Thyroid gland (tissue), 4 donors: ENCODE data around the gene YPEL1.

Source experiments
- CTCF ChIP-seq, 6 experiments: fragments of 200-600 bp in 3 of 6; fragments of 450-650 bp in 3 of 6; sonication (generic) in 3 of 6; IDR thresholded peaks; one replicate each; pipeline ENCODE4 v1.5.1; 2016 to 2019; ENCODE audit warnings: antibody characterized with exemption in 6 of 6, mild to moderate bottlenecking in 2 of 6, inconsistent platforms in 1 of 6, moderate library complexity in 1 of 6
- POLR2A ChIP-seq, 2 donors: fragments of 450-650 bp; IDR thresholded peaks; one replicate each; pipeline ENCODE4 v1.6.1; 2017; ENCODE audit warnings: antibody characterized with exemption in 2 of 2, mild to moderate bottlenecking in 2 of 2, moderate library complexity in 1 of 2

- TF ChIP-seq POLR2A (IDR thresholded peaks at IDR 0.05) (no peak), CTCF (IDR thresholded peaks at IDR 0.05) (no peak)
These were observed 53.8 kb downstream of the YPEL1 start for GRCh38 chr22:21681566-21682370.
